ENCODE measurements around the gene CCKAR.

GRCh38 chr4:26529479-26529878 is 39.2 kb upstream of the CCKAR start:
- TF ChIP-seq EZH2 (IDR thresholded peaks at IDR 0.05; ENCODE audit: insufficient read depth, poor library complexity, severe bottlenecking) (no peak), EZH2phosphoT487 (IDR thresholded peaks at IDR 0.05; ENCODE audit: insufficient read depth, low read depth) (no peak)

Measured in GM23248 (cell line).